ENCODE results near the gene GLYR1.
A peak's percentile ranks its signal among the peaks of the same experiment; 100 is the strongest.

Gene GLYR1

DNA sequence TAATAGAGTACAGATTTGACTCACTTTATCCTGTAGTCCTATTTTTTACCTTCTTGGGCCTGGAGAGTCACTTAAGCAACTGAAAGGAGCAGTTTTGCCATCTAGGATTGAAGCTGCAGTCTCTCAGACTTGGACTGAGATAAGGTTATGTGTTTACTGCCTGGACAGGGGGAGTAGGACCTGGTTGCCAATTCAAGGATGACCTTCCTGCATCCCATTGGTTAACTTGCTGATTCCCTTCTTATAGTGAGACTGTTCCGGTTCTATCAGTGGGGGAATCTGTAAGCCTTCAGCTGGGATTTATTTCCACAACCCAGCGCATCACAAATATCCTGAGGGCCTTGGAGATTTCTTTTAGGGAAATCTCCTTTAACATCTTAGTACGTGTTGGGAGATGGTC lies 3.1 kb upstream of the GLYR1 start:
- DNase-seq (ENCODE audit: low read depth, low spot score) = peak; percentile 13

- DNase-seq (ENCODE audit: low read depth, low spot score) = peak; percentile 42
Observed at GRCh38 chr16:4847774-4848587, 893 bp upstream of the GLYR1 start.

GRCh38 chr16:4846503-4846900 lies 586 bp downstream of the GLYR1 start:
- peak; percentile 74 for DNase-seq (ENCODE audit: low read depth, low spot score)

- no peak for DNase-seq (ENCODE audit: low read depth, low spot score)
Observed at GRCh38 chr16:4840984-4841383, 6.1 kb downstream of the GLYR1 start.

- DNase-seq (ENCODE audit: low read depth, low spot score) = no peak
Observed at GRCh38 chr16:4839942-4840341, 7.1 kb downstream of the GLYR1 start.

DNA sequence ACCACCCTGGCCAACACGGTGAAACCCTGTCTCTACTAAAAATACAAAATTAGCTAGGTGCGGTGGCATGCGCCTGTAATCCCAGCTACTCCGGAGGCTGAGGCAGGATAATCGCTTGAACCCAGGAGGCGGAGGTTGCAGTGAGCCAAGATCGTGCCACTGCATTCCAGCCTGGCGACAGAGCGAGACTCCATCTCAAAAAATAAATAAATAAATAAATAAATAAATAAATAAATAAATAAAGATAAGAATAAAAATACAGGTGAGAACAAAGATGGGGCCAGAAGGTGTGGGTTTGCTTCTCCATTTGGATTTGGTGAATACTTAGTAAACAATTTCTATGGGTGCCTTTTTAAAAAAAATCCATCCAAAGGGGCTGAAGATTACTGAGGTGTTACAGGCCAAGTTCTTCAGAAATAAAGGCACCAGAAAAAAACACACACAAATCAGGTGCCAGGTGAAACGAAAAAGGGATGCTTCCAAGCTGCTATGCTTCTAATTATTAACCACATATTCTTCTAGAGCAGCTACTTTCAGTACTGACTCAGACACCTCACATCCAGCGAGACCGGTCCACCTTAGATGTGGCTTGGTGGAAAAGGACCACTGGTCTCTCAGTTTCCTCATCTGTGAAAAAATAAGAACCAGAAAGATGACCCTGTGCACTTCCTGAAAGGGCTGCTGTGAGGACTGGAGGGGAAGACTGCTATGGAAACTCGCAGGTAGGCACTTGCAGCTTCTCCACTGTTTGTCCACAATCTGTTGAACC lies 9.2 kb downstream of the GLYR1 start:
- no peak for DNase-seq (ENCODE audit: low read depth, low spot score)

GRCh38 chr16:4836727-4837126 lies 10.4 kb downstream of the GLYR1 start:
- DNase-seq (ENCODE audit: low read depth, low spot score) = no peak

- DNase-seq (ENCODE audit: low read depth, low spot score) = no peak
Observed at GRCh38 chr16:4833584-4833983, 13.5 kb downstream of the GLYR1 start.

DNA sequence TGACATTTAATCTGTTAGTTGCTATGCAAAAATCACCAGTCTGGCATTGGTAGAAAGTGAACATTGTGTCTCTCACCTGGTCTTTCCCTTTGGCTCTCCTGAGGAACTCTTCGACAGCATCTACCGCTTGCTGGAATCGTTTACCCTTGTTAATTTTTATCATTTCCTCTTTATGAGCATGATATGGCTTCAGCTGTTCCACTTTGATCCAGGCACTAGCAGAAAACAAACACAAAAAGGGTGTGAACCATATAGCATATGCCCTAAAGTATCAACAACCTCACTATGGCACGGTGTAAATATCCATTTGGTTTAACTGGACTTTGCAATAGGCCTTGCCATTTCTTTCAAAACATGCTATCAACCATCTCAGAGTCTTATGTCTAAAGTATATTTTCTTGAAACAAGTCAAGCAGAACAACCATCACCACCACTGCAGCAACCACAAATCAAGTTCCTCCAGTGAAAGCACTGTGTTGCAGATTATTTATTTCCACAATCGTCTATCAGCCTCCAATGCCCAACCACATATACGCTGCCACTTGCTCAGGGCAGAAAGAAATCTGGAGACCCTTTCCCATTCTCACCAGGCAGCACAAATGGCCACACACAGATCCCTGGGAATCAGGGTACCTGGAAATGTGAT lies 14.3 kb downstream of the GLYR1 start:
- DNase-seq (ENCODE audit: low read depth, low spot score) = no peak

- DNase-seq (ENCODE audit: low read depth, low spot score) = no peak
Observed at GRCh38 chr16:4831616-4832015, 15.5 kb downstream of the GLYR1 start.

DNA sequence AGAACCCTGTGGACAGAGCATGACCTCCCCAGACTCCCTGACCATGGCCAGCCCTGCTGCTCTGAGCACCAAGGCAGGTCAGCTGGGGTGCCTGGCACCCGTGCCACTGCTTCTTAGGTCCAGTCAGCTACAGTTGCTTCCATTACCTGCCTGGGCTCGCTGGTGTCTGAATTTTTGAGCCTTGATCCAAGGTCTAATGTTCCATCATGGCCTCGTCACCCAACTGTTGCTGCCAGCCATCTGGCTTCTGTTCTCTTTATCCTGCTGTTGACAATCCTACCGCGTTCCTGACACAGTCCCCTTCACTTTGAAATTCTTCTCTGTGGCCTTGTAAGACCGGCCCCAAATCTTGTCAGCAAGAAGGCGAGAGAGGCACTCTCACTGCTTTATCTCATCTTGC lies 16.7 kb downstream of the GLYR1 start:
- no peak for DNase-seq (ENCODE audit: low read depth, low spot score)

DNA sequence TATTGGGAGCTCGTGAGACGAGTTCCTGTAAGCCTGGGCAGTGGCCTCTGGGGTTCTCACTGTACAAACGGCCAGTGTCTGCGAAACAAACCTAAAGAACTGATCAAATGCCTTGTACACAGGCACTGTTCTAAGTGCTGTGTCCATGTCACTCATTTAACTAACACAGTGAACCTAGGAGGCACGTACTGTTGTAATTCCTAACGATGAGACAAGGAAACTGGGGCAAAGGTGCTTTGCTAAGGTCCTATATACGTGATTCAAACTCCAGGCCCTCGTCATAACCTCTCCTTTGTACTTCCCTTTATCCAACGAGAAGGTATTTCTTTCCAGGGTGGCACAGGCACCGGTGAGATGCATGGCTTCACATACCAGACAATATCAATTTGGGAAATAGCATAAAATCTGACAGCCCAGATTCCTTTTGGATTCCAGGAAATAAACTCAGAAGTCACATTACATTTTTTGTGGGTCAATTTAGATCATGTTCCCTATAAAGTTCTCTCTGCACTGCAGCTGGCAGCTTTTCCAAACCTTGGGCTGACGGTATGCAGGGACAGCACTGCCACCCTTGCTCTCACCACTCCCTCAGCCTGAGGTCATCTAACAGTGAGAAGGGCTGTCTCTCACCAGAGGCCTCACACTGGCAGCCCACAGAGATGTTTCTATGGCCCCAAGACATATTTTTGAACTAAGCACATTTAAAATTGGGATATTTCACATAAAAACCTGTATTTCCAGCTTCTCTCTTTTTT lies 18.3 kb downstream of the GLYR1 start:
- no peak for DNase-seq (ENCODE audit: low read depth, low spot score)

- no peak for DNase-seq (ENCODE audit: low read depth, low spot score)
Observed at GRCh38 chr16:4826980-4827379, 20.1 kb downstream of the GLYR1 start.

GRCh38 chr16:4826526-4826925 lies 20.6 kb downstream of the GLYR1 start:
- DNase-seq (ENCODE audit: low read depth, low spot score) = no peak

GRCh38 chr16:4825196-4825595 lies 21.9 kb downstream of the GLYR1 start:
- no peak for DNase-seq (ENCODE audit: low read depth, low spot score)

DNA sequence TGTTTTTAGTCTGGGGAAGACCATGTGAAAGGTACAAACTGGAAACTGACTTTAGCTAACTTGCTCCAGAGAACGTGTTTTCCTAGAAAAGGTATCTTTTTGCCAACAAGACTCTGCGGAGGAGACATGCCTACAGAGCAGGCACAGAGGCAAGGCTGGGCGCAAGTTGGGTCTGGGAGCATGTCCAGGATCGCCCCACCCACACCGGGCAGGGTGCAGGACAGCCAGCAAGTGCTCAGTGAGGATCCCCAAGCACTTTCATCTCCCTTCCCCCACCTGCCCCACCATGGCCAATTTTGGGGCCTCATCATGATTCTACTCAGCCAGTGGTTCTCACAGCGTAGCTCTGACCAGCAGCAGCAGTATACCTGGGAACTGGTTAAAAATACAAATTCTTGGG lies 26.4 kb downstream of the GLYR1 start:
- DNase-seq (ENCODE audit: low read depth, low spot score) = no peak

DNA sequence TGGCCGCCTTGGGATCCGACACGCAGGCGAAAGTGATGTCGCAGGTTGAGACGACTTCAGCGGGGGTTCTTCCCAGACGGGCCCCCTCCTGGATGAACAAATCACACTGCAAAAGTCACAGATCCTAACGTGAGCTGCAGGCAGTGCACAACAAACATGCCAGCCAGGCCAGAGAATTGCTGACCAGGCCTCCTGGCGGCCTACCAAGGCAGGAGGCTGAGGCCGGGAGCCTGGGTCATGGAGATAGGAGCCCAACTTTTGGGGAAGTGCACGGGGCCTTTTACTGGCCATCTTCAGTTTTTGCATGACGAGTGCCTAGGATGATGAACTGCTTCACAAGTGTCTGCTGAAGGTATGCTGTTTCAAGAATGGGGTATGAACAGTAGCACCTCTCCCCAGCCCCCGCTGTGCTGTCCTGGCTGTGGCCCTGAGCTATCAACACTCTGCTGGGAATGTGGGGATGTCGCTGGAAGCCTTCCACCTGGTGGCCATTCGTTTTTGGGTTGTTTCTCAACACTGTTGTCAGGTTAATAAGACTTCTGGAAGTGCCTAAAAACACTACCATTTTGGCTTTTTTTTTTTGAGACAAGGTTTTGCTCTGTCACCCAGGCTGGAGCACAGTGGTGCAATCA lies 32.4 kb downstream of the GLYR1 start:
- peak; percentile 21 for DNase-seq (ENCODE audit: low read depth, low spot score)

- no peak for DNase-seq (ENCODE audit: low read depth, low spot score)
Observed at GRCh38 chr16:4814046-4814445, 33.0 kb downstream of the GLYR1 start.

DNA sequence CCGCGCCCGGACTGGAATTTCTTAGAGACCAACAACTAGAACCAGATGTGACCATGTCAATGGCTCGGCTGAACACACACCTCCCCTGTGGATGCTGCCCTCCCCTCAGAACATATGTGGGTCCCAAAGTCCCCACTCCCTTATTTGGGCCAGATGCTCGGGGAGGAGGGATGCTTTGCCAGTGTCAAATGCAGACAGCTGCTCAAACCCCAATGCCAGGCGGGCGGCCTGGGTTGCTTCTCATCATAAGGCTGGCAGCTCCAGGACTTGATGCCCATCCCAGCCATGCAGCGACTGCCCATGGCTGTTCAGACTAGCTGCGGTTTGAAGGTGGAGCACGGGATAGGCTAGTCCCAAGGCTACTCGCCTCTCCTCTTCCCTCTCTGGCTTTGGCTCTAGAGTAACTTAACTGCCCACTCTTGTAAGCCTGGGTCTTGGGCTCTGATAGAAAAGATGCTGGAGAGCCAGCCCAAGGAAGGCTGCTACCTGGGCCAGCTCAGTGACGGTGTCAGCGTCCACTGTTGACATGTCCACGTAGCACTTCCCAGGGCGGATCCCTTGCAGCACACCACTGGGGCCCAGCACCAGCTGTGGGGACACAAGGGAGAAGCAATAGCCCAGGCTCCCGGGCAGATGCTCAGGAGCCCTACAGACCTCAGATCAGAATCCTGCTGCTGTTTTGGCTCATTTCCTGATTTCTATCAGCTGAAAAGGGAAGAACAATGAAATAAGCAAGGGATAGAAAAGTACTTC lies 33.7 kb downstream of the GLYR1 start:
- DNase-seq (ENCODE audit: low read depth, low spot score) = no peak

DNA sequence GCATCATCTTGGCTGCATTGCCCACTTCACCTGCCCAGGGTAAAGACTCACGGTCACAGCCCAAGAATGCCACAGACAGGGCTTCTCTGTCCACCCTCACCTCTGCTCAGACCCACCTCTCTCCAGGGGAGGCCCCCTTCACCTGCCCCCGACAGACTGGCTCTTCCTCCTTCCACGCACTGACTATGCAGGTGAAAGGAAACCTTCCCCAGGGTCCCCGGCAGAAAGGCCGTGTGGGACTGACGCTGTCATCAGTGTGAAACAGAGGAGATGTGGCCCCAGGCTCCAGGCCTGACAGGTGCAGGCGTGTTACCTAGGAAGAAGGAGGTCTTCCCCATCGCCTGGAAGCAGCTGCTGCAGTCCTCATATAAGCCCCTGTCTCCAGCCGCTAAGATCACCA lies 35.3 kb downstream of the GLYR1 start:
- no peak for DNase-seq (ENCODE audit: low read depth, low spot score)

DNA sequence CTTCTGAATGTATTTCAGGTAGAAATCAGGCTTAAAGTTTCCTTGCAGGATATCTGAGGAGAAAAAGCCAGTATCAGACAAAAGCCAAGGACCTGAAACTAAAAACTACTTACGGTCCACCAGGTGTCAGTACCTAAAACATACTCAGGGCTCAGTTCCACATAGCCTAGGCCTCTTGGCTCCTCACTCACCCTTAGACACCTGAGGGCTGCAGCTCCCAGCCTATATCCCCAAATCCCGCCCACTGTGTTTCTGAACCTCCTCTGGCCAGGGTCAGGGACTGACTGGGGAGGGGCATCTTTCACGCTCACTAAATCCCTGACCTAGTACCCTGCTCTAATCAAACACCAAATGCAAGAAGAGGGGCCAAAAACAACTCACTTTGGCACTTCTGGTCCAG lies 35.8 kb downstream of the GLYR1 start:
- DNase-seq (ENCODE audit: low read depth, low spot score) = no peak

All from ELF-1 (cell line).